Measurements from ENCODE around the gene PPP1R3G. TPM values are rescaled to one million over a fixed set of nuclear protein-coding genes. Genes with fewer than 3 reads are reported as not detected.

PPP1R3G gene
- total and polyA plus RNA-seq, 2 of the 13 experiments (the other 11 are each of a cell fraction or from before 2014, with no cell fraction given), result 1.2 to 1.3 TPM

- TF ChIP-seq, protein P1, sequence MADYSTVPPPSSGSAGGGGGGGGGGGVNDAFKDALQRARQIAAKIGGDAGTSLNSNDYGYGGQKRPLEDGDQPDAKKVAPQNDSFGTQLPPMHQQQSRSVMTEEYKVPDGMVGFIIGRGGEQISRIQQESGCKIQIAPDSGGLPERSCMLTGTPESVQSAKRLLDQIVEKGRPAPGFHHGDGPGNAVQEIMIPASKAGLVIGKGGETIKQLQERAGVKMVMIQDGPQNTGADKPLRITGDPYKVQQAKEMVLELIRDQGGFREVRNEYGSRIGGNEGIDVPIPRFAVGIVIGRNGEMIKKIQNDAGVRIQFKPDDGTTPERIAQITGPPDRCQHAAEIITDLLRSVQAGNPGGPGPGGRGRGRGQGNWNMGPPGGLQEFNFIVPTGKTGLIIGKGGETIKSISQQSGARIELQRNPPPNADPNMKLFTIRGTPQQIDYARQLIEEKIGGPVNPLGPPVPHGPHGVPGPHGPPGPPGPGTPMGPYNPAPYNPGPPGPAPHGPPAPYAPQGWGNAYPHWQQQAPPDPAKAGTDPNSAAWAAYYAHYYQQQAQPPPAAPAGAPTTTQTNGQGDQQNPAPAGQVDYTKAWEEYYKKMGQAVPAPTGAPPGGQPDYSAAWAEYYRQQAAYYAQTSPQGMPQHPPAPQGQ (CRISPR knock-in tag; IDR thresholded peaks at IDR 0.05; ENCODE audit: borderline replicate concordance), result no peak
- no peak for TF ChIP-seq FOXP1 (IDR thresholded peaks at IDR 0.05)
- peak; percentile 36; the same call in 1 of the 2 replicates for TF ChIP-seq FOXP1 (CRISPR knock-in tag; IDR thresholded peaks at IDR 0.05)
- TF ChIP-seq ZNF564 (CRISPR knock-in tag; IDR thresholded peaks at IDR 0.05), result no peak; the same call in none of the 2 replicates
- TF ChIP-seq NFAT5 (CRISPR knock-in tag; IDR thresholded peaks at IDR 0.05), result no peak
- TF ChIP-seq PPARG (CRISPR knock-in tag; conservative IDR thresholded peaks at IDR 0.05), result 0 out of 2 replicates have a peak, but pooled peaks have one; percentile 20
- TF ChIP-seq ZNF263 (CRISPR knock-in tag; IDR thresholded peaks at IDR 0.05), result peak; percentile 54; the same call in 1 of the 2 replicates
- no peak for TF ChIP-seq CC2D1A (CRISPR knock-in tag; IDR thresholded peaks at IDR 0.05)
- TF ChIP-seq GFI1 (CRISPR knock-in tag; IDR thresholded peaks at IDR 0.05; ENCODE audit: borderline replicate concordance), result peak; percentile 81; the same call in 1 of the 2 replicates
- TF ChIP-seq CBX5 (CRISPR knock-in tag; IDR thresholded peaks at IDR 0.05; ENCODE audit: borderline replicate concordance), result no peak
- no peak for TF ChIP-seq RAD21 (CRISPR knock-in tag; IDR thresholded peaks at IDR 0.05)
- TF ChIP-seq ZMAT5 (CRISPR knock-in tag; IDR thresholded peaks at IDR 0.05; ENCODE audit: borderline replicate concordance, low read depth), result no peak
- TF ChIP-seq RFX3 (CRISPR knock-in tag; IDR thresholded peaks at IDR 0.05), result no peak
- TF ChIP-seq SKI (IDR thresholded peaks at IDR 0.05; ENCODE audit: partially characterized antibody), result peak; percentile 57
- no peak for TF ChIP-seq ZSCAN22 (CRISPR knock-in tag; IDR thresholded peaks at IDR 0.05)
- no peak for TF ChIP-seq ZNF773 (CRISPR knock-in tag; IDR thresholded peaks at IDR 0.05; ENCODE audit: borderline replicate concordance)
- peak; percentile 79; the same call in 1 of the 2 replicates for TF ChIP-seq ZNF788 (CRISPR knock-in tag; IDR thresholded peaks at IDR 0.05; ENCODE audit: borderline replicate concordance)
- TF ChIP-seq ZNF317 (CRISPR knock-in tag; IDR thresholded peaks at IDR 0.05), result no peak
- TF ChIP-seq, protein P2, sequence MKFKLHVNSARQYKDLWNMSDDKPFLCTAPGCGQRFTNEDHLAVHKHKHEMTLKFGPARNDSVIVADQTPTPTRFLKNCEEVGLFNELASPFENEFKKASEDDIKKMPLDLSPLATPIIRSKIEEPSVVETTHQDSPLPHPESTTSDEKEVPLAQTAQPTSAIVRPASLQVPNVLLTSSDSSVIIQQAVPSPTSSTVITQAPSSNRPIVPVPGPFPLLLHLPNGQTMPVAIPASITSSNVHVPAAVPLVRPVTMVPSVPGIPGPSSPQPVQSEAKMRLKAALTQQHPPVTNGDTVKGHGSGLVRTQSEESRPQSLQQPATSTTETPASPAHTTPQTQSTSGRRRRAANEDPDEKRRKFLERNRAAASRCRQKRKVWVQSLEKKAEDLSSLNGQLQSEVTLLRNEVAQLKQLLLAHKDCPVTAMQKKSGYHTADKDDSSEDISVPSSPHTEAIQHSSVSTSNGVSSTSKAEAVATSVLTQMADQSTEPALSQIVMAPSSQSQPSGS (CRISPR knock-in tag; IDR thresholded peaks at IDR 0.05), result no peak; the same call in 1 of the 2 replicates
- no peak for TF ChIP-seq ZNF781 (CRISPR knock-in tag; IDR thresholded peaks at IDR 0.05; ENCODE audit: borderline replicate concordance, not compliant biosample characterization)
- 0 out of 2 replicates have a peak, but pooled peaks have one; percentile 12 for TF ChIP-seq SMAD9 (CRISPR knock-in tag; IDR thresholded peaks at IDR 0.05)
Measured at GRCh38 chr6:5082487-5083306, 2.4 kb upstream of the PPP1R3G start (continued).
